Peyer's patch (tissue), 4 donors: ENCODE measurements around the gene SSMEM1. TPM values are rescaled to one million over a fixed set of nuclear protein-coding genes. Genes with fewer than 3 reads are reported as not detected.
"Not testable (repeated sequence)": the region's sequence is repeated elsewhere in the genome, so short reads cannot be mapped to it uniquely, and the experiment has no call there.

Source experiments
- DNase-seq, 3 donors: peaks; one replicate each; pipeline ENCODE4 v3.0.0-alpha.2; 2017 to 2019
- H3K27ac ChIP-seq, 4 donors: fragments of 200-600 bp; sonication (generic); one replicate each; pipeline ENCODE4 v1.5.1; 2016 to 2019
- H3K27me3 ChIP-seq, 2 donors: fragments of 200-600 bp; sonication (generic); one replicate each; pipeline ENCODE4 v1.5.1; 2019
- H3K36me3 ChIP-seq, 3 donors: fragments of 200-600 bp; sonication (generic); one replicate each; pipeline ENCODE4 v1.5.1; 2016 to 2019
- H3K4me1 ChIP-seq, 4 donors: fragments of 200-600 bp; sonication (generic); one replicate each; pipeline ENCODE4 v1.5.1; 2016 to 2019
- H3K4me3 ChIP-seq, 4 donors: fragments of 200-600 bp; sonication (generic); 1 replicate in 3 of 4; 2 replicates in 1 of 4; pipeline ENCODE4 v1.5.1; 2016 to 2019; ENCODE audit warnings: mild to moderate bottlenecking in 1 of 4
- H3K9me3 ChIP-seq, 4 donors: fragments of 200-600 bp; sonication (generic); one replicate each; pipeline ENCODE4 v1.5.1; 2016 to 2019; ENCODE audit warnings: mild to moderate bottlenecking in 1 of 4
- CTCF ChIP-seq, 6 experiments: fragments of 450-650 bp in 4 of 6; fragments of 200-600 bp in 2 of 6; sonication (generic) in 1 of 6; IDR thresholded peaks; one replicate each; pipeline ENCODE4 v1.5.1; 2017 to 2019; ENCODE audit warnings: antibody characterized with exemption in 6 of 6, mild to moderate bottlenecking in 3 of 6, moderate library complexity in 1 of 6
- POLR2A ChIP-seq, 2 donors: fragments of 450-650 bp; IDR thresholded peaks; one replicate each; pipeline ENCODE4 v1.5.1; 2017; ENCODE audit warnings: antibody characterized with exemption in 2 of 2, mild to moderate bottlenecking in 2 of 2, moderate library complexity in 2 of 2
- total RNA-seq, 4 donors: library from RNA; depleted of rRNA; stranded (reverse); fragments of >200 nt; gene quantifications; one replicate each; pipeline ENCODE4 v1.1.0, GENCODE V29; 2016

The SSMEM1 gene
- total RNA-seq, 4 donors from 2014 or later: not detected

GRCh38 chr7:130219871-130220270 lies 12.2 kb downstream of the SSMEM1 start:
- Histone ChIP-seq H3K9me3 (no peaks in the 10 kb centered on the region), H3K4me3 (no peak overlapping the region), H3K36me3 (no peaks in the 10 kb centered on the region), H3K4me1 (no peaks in the 10 kb centered on the region), H3K27ac (no peak overlapping the region), H3K27me3 (no peaks in the 10 kb centered on the region)
- no peak for DNase-seq
- TF ChIP-seq CTCF (IDR thresholded peaks at IDR 0.05): no peak
- no peak for TF ChIP-seq POLR2A (IDR thresholded peaks at IDR 0.05)

- Histone ChIP-seq H3K4me3 (no peak overlapping the region), H3K4me1 (no peaks in the 10 kb centered on the region), H3K27me3 (no peaks in the 10 kb centered on the region), H3K9me3 (no peaks in the 10 kb centered on the region), H3K27ac (no peak overlapping the region), H3K36me3 (no peaks in the 10 kb centered on the region)
- no peak for DNase-seq
- no peak for TF ChIP-seq CTCF (IDR thresholded peaks at IDR 0.05)
- no peak for TF ChIP-seq POLR2A (IDR thresholded peaks at IDR 0.05)
Measured at GRCh38 chr7:130221746-130222145, 14.1 kb downstream of the SSMEM1 start.

- no peak for DNase-seq
- H3K27me3 ChIP-seq: no peaks in the 10 kb centered on the region
- TF ChIP-seq POLR2A (IDR thresholded peaks at IDR 0.05): no peak
- no peak for TF ChIP-seq CTCF (IDR thresholded peaks at IDR 0.05)
Measured at GRCh38 chr7:130223646-130224045, 16.0 kb downstream of the SSMEM1 start.

GRCh38 chr7:130224210-130224609 lies 16.6 kb downstream of the SSMEM1 start:
- Histone ChIP-seq H3K27ac (no peak overlapping the region), H3K4me1 (no peaks in the 10 kb centered on the region), H3K9me3 (no peaks in the 10 kb centered on the region), H3K4me3 (no peak overlapping the region), H3K36me3 (no peaks in the 10 kb centered on the region), H3K27me3 (no peaks in the 10 kb centered on the region)
- TF ChIP-seq POLR2A (IDR thresholded peaks at IDR 0.05) (no peak), CTCF (IDR thresholded peaks at IDR 0.05) (no peak)
- DNase-seq: no peak

More at GRCh38 chr7:130223646-130224045, 16.0 kb downstream of the SSMEM1 start:
- no peaks in the 10 kb centered on the region for H3K36me3 ChIP-seq
- H3K4me1 ChIP-seq: no peaks in the 10 kb centered on the region
- no peaks in the 10 kb centered on the region for H3K9me3 ChIP-seq
- H3K4me3 ChIP-seq: no peak overlapping the region
- H3K27ac ChIP-seq: no peak overlapping the region

GRCh38 chr7:130224923-130225322 lies 17.3 kb downstream of the SSMEM1 start:
- not testable (repeated sequence) for DNase-seq, H3K4me3 ChIP-seq, H3K27me3 ChIP-seq, H3K27ac ChIP-seq, H3K9me3 ChIP-seq, H3K4me1 ChIP-seq, H3K36me3 ChIP-seq

- Histone ChIP-seq H3K9me3 (no peaks in the 10 kb centered on the region), H3K4me1 (no peaks in the 10 kb centered on the region), H3K27ac (no peak overlapping the region), H3K4me3 (no peak overlapping the region), H3K27me3 (no peaks in the 10 kb centered on the region), H3K36me3 (no peaks in the 10 kb centered on the region)
- TF ChIP-seq CTCF (IDR thresholded peaks at IDR 0.05) (no peak), POLR2A (IDR thresholded peaks at IDR 0.05) (no peak)
- DNase-seq: no peak
Measured at GRCh38 chr7:130226333-130226732, 18.7 kb downstream of the SSMEM1 start.
